Ramos (cell line): Measurements from ENCODE around the gene CCL17.
"Not testable (repeated sequence)": the region's sequence is repeated elsewhere in the genome, so short reads cannot be mapped to it uniquely, and the experiment has no call there.

ENCODE experiments used
- in situ Hi-C: fragments of 300-500 bp; cut with MboI; formaldehyde crosslinking; loops from one replicate; pipeline ENCODE4 v1.14.3; 2022; ENCODE audit warnings: low sequenced_read_pairs; ENCODE audit not compliant: unreplicated experiment

Gene CCL17

DNA sequence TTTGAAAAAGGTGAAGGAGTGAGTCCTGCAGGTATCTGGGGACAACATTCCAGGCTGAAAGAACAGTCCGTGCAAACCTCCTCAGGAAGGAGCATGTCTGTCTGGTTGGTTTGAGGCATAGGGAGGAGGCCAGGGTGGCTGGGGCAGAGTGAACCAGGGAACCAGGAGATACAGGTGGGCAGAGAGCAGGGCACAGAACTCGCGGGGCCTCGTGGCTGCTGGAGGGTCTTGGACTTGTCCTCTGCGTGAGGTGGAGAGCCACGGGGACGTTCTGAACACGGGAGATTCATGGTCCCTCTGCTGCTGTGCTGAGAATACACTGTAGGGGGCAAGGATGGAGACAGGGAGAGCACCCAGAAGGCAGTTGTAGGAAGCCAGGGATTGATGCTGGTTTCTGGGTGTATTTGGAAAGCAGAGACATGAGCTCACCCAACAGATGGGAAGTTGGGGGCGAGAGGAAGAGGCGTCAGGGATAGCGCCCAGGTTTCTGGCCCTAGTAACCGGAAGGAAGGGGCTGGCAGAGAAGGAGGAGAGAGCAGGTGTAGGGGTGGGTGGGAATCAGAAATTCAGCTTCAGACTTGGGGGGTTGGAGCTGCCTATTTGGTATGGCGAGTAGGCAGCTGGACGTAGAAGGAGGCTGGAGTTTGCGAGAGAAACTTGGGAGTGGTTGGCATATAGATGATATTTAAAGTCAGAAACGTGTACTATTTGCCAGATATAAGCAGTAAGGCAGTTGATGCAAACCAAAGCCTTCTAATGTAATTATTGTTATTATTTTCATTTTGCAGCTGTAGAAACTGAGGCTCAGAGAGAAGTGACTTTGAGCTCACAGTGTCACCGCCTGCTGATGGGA, at the start of gene CCL17:
Gene CCL17, plus strand, starts transcription at position 803 of the 853 bp plus-strand sequence. CDS start 9,166 bp downstream, outside the sequence.
- in situ Hi-C loops, result no loop called here

DNA sequence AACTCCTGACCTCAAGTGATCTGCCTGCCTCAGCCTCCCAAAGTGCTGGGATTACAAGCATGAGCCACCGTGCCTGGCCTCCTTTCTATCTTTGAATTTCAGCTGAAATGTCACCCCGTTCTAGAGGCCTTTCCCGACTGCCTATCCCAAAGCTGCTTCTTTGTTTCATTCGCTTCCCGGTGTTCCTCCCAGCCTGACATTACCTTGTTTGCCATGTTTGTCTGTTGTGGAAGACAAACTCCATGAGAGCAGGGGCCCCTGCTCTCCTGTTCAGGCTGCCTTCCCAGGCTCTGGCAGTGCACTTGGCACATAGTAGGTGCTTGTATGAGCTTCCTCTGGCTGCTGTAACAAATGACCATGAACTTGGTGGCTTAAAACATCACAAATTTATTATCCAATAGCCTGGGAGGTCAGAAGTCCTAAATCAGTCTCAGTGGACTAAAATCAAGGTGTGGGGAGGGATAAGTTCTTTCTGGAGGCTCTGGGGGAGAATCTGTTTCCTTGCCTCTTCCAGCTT, 48.6 kb upstream of the CCL17 start:
- in situ Hi-C loops, result no loop called here

DNA sequence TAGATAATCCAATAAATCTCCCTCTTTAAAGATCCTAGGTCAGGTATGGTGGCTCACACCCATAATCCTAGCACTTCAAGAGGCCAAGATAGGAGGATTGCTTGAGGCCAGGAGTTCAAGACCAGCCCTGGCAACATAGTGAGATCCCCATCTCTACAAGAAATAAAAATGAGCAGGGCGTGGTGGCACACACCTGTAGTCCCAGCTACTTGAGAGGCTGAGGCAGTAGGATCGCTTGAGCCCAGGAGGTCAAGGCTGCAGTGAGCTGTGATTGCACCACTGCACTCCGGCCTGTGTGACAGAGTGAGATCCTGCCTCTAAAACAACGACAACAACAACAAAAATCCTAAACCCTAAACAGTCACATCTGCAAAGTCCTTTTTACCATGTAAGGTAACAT, 48.0 kb upstream of the CCL17 start:
- in situ Hi-C loops, result no loop called here

DNA sequence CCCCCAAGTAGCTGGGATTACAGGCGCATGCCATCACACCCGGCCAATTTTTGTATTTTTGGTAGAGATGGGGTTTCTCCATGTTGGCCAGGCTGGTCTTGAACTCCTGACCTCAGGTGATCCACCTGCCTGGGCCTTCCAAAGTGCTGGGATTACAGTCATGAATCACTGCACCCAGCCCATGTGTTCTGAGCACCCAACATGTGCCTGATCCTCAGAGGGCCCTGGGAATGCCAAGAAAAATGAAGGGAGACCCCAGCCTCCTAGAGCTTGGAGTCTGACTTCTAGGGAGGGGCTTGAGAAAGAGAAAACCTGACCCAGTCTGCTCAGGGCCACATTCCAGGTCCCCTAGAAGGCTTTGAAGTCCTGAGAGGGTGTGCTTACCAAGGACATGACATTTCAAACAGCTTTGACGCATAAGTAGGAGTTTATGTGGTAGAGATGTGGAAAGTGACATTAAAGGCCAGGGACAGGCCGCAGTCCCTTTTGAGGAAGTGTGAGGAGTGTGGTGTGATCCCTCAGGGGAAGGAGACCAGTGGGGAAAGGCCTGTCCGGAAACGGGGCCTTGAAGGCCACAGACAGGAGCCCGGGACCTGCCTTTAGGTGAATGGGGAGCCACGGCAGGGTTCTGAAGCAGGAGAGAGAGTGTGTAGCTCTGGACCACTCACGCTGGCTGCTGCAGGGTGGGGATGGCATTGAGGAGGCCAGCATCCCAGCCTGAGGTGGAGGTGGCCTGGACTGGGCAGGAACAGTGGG, 47.1 kb upstream of the CCL17 start:
- in situ Hi-C loops, result no loop called here

DNA sequence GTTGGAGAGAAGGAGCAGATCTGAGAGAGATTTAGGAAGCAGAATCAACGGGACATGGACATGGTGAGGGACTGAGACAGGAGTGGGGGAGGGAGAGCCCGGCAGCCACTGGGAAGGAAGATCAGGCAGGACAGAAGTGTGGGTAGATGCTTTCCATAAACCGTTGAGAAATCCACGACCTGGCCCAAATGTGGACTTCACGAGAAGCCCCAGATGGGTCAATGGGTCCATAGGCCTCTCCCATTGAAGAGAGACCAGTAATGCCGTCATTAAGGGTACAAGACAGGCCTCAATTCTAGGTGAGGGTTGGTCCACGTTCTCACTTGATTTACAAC, 46.5 kb upstream of the CCL17 start:
- in situ Hi-C loops, result no loop called here

DNA sequence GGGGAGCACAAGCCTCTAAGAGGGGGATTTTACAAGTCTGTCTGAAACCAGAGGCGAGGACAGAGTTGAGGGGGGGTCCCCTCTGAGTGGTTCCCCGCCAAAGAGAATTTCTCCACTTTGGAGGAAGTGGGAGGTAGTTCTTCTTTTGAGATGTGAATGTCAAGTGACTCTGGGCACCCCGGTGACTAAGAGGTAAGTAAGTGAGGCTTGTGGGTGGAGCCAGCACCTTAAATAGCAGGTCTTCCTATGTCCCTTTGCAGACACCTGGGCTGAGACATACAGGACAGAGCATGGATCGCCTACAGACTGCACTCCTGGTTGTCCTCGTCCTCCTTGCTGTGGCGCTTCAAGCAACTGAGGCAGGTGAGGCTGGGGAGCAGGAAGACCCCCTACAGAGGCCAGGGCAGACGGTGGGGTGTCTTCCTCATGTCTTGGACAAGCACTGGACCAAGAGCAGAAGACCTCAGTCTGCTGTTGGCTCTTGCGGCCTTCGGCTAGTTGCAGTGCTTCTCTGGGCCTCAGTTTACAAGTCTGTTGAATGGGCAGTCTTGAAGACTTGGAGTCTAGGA, 46.0 kb upstream of the CCL17 start, which contains the start of gene CCL22:
Gene CCL22, plus strand, starts transcription at position 257 of the 569 bp plus-strand sequence. Its CDS starts 34 bp downstream, at position 291.
- in situ Hi-C loops, result no loop called here

DNA sequence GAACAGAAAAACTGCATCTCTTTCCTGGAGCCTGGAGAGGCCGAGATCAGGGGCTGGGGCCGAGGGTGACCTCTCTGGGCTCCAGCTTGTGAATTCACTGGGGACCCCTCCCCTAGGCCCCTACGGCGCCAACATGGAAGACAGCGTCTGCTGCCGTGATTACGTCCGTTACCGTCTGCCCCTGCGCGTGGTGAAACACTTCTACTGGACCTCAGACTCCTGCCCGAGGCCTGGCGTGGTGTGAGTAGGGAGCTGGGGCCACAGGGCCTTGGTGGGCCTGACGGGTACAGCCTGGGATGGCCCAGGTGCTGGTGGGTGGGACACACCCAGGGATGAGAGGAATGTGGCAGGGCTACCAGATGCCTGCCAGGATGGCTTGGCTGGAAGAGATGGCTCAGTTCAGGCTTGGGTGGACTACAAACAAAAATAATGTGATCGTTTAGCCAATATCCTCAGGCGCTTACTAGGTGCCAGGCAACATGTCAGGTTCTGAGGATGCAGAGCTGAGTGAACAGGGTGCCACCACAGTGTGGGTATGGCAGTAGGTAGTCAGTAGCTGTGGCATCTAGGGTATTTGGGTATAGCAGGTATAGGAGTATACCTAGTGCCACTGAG, 44.1 kb upstream of the CCL17 start:
- in situ Hi-C loops, result no loop called here

DNA sequence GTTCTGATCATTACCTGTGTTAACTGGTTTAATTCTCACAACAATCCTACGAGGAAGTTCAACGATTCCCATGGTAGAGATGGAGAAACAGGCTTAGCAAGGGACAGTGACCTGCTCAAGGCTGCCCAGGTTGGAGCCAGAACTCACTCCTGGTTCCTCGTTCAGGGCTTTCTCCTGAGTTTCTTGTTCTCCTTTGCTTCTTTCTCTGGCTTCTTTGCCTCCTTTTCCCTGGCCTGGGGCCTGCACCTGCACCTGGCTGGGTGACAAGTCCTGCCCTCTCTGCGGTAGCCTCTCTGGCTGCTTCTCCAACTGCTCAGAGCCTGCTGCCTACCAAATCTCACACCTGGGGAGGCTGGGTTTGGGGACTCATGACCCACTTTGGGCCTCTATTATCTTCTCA, 43.2 kb upstream of the CCL17 start:
- in situ Hi-C loops, result no loop called here

DNA sequence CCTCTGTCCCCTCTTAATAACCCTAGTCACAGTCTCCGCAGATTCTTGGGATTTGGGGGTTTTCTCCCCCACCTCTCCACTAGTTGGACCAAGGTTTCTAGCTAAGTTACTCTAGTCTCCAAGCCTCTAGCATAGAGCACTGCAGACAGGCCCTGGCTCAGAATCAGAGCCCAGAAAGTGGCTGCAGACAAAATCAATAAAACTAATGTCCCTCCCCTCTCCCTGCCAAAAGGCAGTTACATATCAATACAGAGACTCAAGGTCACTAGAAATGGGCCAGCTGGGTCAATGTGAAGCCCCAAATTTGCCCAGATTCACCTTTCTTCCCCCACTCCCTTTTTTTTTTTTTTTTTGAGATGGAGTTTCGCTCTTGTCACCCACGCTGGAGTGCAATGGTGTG, 40.4 kb upstream of the CCL17 start:
- in situ Hi-C loops, result no loop called here

DNA sequence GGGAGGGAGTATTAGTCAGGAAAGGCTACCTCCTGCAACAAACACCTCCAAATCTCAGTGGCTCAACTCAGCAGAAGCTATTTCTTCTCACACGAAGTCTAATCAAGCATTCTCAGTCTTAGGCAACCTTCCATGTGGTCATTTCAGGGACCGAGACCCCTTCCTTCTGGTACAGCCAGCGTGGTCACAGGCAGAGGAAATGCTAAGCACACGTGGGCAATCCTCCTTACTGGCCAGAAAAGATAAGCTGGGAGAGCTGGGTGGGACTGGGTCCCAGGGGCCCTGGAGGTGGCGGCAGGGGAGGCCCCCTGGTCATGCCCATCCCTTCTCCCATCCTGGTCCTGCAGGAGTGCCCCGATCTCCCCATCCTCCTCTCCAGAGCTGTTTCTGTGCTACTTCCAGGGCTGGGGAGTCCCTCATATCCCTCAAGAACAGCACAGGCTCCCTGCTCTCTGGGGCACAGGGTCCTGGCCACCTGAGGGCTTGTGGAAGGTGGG, 38.0 kb upstream of the CCL17 start:
- in situ Hi-C loops, result no loop called here

DNA sequence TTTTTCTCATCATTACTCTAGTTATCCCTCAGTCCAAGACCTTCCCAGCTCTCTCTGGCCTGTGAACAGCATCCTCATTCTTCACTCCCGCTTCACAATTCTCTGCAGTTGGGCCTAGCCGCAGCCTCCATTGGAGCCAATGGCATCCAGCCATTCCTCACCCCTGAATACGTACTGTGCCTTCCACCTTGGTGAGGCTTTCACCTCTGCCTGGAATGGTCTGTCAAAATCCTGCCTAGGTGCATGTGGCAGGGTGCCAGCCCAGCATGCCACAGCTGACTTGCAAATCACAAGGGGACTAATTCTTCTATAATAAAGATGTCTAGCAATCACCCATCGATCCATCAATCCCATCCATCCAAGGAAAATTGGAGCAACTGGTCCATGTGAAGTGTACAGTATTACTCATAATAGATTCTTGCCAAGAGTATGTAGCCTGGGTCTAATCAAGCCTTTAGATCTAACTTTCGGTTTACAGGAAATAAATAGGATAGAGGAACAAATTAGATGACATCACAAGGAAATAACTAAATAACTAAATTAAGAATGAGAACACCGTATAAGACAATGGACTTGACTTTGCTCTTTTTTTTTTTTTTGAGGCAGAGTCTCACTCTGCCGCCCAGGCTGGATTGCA, 37.3 kb upstream of the CCL17 start:
- in situ Hi-C loops, result no loop called here

DNA sequence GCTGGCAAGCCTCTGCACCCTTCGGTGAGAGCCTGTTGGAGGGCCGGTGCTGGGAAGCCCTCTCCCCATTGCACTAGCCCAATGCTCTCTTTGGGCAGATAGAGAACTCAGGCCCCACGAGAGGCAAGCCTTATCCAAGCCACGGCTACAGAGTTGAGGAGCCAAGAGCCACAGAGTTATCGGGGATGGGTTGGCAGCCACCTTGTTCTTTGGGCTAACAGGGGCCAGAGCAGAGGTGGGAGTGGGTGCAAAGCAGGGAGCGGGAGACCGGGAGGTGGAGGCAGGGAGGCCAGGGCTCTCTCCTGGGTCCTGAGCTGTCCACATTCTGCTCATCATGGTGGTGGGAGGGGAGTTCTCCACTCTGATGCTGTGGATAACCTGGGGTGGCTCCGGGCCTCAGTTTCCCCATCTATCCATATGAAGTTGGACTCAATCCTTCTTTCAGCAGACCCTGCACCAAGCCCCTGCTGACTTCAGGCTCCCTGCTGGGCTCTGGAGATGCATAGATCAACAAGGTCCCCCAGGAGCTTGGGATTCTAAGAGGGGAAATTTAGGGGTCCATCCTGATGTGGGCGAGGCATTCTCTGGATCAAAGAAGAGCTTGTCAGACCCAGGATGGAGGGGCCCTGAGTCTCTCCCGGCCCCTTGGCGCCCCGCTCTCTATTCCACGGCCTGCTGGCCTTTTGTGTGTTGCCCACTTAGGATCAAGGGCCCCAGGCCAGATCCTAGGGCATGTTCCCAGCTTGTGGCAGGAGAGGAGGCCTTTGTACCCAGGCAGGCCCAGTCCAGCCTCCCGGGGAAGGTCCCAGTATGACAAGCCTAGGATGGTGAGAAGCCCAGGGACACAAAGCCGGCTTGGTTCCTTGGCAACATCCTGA, 32.8 kb upstream of the CCL17 start:
- in situ Hi-C loops, result no loop called here

DNA sequence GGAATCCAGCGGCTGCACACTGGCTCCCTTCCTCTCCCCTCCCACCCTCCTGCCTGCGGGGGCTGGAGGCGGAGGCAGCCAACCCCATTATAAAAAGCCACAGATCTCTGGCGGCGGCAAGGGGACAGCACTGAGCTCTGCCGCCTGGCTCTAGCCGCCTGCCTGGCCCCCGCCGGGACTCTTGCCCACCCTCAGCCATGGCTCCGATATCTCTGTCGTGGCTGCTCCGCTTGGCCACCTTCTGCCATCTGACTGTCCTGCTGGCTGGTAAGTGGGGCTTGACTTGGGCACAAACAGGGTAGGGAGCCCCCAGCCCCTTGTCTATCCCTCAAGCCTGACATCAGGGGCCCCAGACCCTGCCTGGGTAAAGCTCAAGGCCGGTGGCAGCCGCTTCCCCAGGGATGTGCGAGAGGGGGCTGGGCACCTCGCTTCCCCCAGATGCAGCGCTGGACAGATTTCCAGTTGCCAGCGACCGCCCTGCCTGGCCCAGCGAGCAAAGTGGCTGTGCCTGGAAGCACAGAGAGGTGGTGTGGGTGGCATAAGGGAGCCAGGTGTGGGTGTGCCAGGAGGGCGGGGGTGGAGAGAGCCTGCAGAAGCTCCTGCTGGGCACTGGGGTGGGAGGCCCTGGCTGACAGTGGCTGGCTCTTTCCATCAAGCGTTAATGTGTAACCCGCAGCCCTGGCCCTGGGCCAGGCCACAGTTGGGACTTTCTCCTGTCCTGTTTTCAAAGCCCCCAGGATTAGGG, 32.0 kb upstream of the CCL17 start, which contains the start of gene CX3CL1:
Gene CX3CL1, plus strand, starts transcription at position 119 of the 745 bp plus-strand sequence. Its CDS starts 79 bp downstream, at position 198.
- in situ Hi-C loops, result no loop called here

DNA sequence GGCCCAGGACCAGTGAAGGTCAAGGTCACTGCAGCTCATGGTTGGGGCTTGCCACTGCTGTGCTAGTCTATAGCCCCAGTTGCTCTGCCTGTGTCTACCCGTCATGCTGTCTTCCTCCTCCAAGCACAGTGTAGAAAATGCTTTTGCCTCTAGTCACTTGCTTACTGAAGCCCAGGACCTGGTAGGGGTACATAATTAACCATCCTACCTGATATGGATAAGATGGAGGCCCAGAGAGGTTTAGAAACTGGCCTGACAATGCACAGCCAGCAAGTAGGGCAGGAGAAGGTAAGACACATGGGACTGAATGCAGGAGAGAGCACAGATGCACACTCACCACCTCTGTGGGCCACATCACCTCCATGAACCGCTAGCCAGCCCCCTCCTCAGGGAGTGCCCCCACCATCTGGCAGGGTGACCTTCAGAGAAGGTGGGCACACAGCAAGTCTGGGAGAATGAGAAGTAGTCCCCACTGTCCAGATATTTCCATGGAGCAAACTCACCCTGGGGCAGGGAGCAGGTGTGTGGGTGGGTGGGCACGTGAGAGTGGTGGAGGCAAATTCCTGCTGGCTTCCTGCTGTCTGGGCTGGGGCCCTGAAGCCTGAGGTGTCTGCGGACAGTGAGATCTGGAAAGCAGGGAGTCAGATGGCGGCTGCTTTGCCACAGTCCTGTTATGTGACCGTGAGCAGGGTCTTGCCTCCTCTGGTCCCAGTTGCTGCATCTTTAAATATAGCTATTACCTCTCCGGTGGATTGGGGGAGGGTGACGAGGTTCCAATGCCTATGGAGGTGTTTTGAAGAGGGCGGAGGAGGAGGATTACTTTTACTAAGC, 31.2 kb upstream of the CCL17 start:
- in situ Hi-C loops, result no loop called here

DNA sequence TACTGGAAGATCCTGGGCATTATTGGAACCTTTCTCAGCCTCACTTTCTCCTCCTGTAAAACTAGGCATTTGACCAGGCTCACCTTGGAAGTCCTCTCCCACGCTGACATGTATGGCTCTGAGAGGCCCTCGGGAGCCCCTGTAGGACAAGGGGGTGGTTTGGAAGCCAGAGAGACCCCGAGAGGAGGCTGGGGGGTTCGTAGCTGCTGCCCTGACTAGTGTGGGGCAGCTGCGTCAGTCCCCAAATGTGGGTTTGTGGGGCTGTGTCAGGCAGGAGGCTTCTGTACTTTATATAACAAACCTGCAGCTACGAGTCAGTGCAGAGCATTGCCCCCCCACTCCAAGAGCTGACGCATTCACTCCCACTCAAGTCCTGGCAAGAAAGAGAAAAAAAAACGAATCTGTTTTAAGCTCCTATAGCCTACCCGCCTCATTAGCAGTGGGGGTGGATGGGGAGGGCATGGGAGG, 30.5 kb upstream of the CCL17 start:
- in situ Hi-C loops, result no loop called here

DNA sequence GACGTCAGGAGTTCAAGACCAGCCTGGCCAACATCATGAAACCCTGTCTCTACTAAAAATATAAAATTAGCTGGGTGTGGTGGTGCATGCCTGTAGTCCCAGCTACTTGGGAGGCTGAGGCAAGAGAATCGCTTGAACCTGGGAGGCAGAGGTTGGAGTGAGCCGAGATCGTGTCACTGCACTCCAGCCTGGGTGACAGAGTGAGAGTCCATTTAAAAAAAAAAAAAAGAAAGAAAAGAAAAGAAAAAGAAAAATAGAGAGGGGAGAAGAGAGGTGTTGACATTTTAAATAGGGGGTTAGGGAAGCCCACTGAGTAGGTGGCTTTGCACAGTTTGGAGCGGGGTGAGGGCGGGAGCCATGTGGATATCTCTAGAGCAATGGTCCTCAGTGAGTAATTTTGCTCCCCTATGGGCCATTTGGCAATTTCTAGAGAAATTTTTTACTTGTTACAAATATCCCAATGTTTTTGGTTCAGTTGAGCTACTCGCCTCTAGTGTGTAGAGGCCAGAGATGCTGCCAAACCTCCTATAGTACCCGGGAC, 29.6 kb upstream of the CCL17 start:
- in situ Hi-C loops, result not testable (repeated sequence)

DNA sequence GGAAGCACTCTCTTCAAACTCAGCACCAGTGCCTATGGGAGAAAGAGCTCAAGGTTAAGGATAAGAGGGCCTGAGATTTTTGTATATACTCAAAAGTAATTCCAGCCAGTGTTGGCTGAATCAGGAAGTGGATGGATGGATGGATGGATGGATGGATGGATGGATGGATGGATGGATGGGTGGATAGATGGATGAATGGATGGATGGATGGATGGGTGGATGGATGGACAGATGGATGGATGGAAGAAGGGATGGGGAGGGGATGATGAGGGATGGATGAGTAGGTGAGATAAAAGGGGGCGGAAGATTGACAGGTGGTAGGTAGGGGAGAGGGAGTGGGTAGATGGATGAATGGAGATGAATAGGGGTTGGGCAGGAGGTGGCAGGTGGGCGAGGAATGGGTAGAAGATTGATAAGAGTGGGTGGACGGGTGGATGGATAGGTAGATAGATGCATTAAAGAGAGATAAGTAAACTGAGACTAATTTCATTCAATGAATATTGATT, 28.2 kb upstream of the CCL17 start:
- in situ Hi-C loops, result no loop called here
